ENCODE results near the gene COL13A1.
A peak's percentile ranks its signal among the peaks of the same experiment; 100 is the strongest.

COL13A1 gene

GRCh38 chr10:69963835-69964710, 162.4 kb downstream of the COL13A1 start:
- no peak for DNase-seq (ENCODE audit: low read depth in 3 of 3)

- DNase-seq (ENCODE audit: low read depth in 3 of 3): no peak
Measured at GRCh38 chr10:69965086-69965485, 163.4 kb downstream of the COL13A1 start.

- DNase-seq (ENCODE audit: low read depth in 3 of 3): no peak
Measured at GRCh38 chr10:69965919-69966662, 164.4 kb downstream of the COL13A1 start.

- DNase-seq (ENCODE audit: low read depth in 3 of 3): no peak
Measured at GRCh38 chr10:69968830-69969229, 167.1 kb downstream of the COL13A1 start.

- DNase-seq (ENCODE audit: low read depth in 3 of 3): no peak
Measured at GRCh38 chr10:69969977-69970376, 168.3 kb downstream of the COL13A1 start.

- no peak for DNase-seq (ENCODE audit: low read depth in 3 of 3)
Measured at GRCh38 chr10:69972981-69973397, 171.3 kb downstream of the COL13A1 start.

GRCh38 chr10:69973678-69974077, 172.0 kb downstream of the COL13A1 start:
- no peak for DNase-seq (ENCODE audit: low read depth in 3 of 3)

GRCh38 chr10:69974551-69975155, 172.9 kb downstream of the COL13A1 start:
- no peak for DNase-seq (ENCODE audit: low read depth in 3 of 3)

- no peak for DNase-seq (ENCODE audit: low read depth in 3 of 3)
Measured at GRCh38 chr10:69976795-69977546, 175.3 kb downstream of the COL13A1 start.

GRCh38 chr10:69979174-69979573, 177.5 kb downstream of the COL13A1 start:
- DNase-seq (ENCODE audit: low read depth in 3 of 3): no peak

GRCh38 chr10:69980672-69981071, 179.0 kb downstream of the COL13A1 start:
- no peak for DNase-seq (ENCODE audit: low read depth in 3 of 3)

GRCh38 chr10:69988094-69988493, 186.4 kb downstream of the COL13A1 start:
- no peak for DNase-seq (ENCODE audit: low read depth in 3 of 3)

GRCh38 chr10:69991151-69991550, 189.4 kb downstream of the COL13A1 start:
- DNase-seq (ENCODE audit: low read depth in 3 of 3): no peak

- DNase-seq (ENCODE audit: low read depth in 3 of 3): peak in 1 of 3 experiments; percentile 3
Measured at GRCh38 chr10:69994262-69994661, 192.6 kb downstream of the COL13A1 start.

GRCh38 chr10:69996611-69997010, 194.9 kb downstream of the COL13A1 start:
- DNase-seq (ENCODE audit: low read depth in 3 of 3): no peak

GRCh38 chr10:70000262-70000661, 198.6 kb downstream of the COL13A1 start:
- no peak for DNase-seq (ENCODE audit: low read depth in 3 of 3)

GRCh38 chr10:70007116-70007820, 205.6 kb downstream of the COL13A1 start:
- DNase-seq (ENCODE audit: low read depth in 3 of 3): no peak

Data from stimulated activated CD4-positive, alpha-beta T cell treated with anti-CD3 and anti-CD28 coated beads, TNF-alpha, amount 100 ng/mL, for 24 hours (primary cell).